HCT116 (cell line): Measurements from ENCODE around the gene LPIN1. TPM values are rescaled to one million over a fixed set of nuclear protein-coding genes. Genes with fewer than 3 reads are reported as not detected.
"Not testable (repeated sequence)": the region's sequence is repeated elsewhere in the genome, so short reads cannot be mapped to it uniquely, and the experiment has no call there.

Experiments used
- ATAC-seq: fragments of 200-7000 bp; cut with Tn5 transposase; 2 replicates; pipeline ENCODE4 v1.9.1; 2020; ENCODE audit warnings: mild to moderate bottlenecking, moderate library complexity
- BruUV-seq: library from RNA; stranded (reverse); fragments of 400-500 nt; replicated peaks from 2 replicates; lab custom pipeline; 2021; lab: Mats Ljungman, UMichigan
- CTCF ChIA-PET: fragments of 300-600 bp; sonication (Branson Sonifier 250); formaldehyde crosslinking; loops from one replicate; lab custom pipeline; 2021; ENCODE audit warnings: antibody characterized with exemption; lab: Charles Lee
- POLR2A ChIA-PET: fragments of 300-600, 350-600 bp; sonication (Branson Sonifier 250); formaldehyde crosslinking; loops from one replicate; lab custom pipeline; 2021; ENCODE audit warnings: antibody characterized with exemption; lab: Charles Lee
- RAD21 ChIA-PET, 2 experiments: fragments of 300-600 bp; sonication (Branson Sonifier 250); formaldehyde crosslinking; loops; one replicate each; lab custom pipeline; 2023; ENCODE audit warnings: low total read pairs in 2 of 2; ENCODE audit not compliant: uncharacterized antibody in 2 of 2, unreplicated experiment in 2 of 2, low non-redundant PET in 1 of 2; lab: Charles Lee
- DNase-seq: peaks from one replicate; pipeline ENCODE4 v3.0.0-alpha.2; 2010; ENCODE audit warnings: low read depth, low spot score
- H2AFZ ChIP-seq: fragments of 200-600 bp; shearing (Covaris generic), sonication (generic); 2 replicates; pipeline ENCODE4 v1.6.1; 2017; ENCODE audit warnings: low read depth, mixed run types, mixed read lengths, antibody characterized with exemption, low read length; ENCODE audit not compliant: poor library complexity, severe bottlenecking
- H3K27ac ChIP-seq: 2 replicates; pipeline ENCODE4 v1.5.1; 2012; ENCODE audit warnings: low read depth, low read length
- H3K27me3 ChIP-seq: fragments of 200-600 bp; sonication (generic); 2 replicates; pipeline ENCODE4 v1.6.1; 2016; ENCODE audit warnings: mixed run types, low read length, mixed read lengths; ENCODE audit not compliant: insufficient read depth
- H3K36me3 ChIP-seq, 2 experiments: fragments of 200-500 bp in 1 of 2; fragments of 200-600 bp in 1 of 2; sonication (Bioruptor generic) in 1 of 2; sonication (generic) in 1 of 2; 2 replicates each; pipeline versions ENCODE4 v1.5.1 to v1.6.1; 2014 to 2016; ENCODE audit warnings: low read length in 2 of 2, inconsistent platforms in 1 of 2, mixed read lengths in 1 of 2, mixed run types in 1 of 2; ENCODE audit not compliant: insufficient read depth in 2 of 2, control insufficient read depth in 1 of 2
- H3K4me1 ChIP-seq, 2 experiments: fragments of 200-600 bp in 1 of 2; sonication (generic) in 1 of 2; 2 replicates each; pipeline versions ENCODE4 v1.5.1 to v1.6.1; 2012 to 2017; ENCODE audit warnings: low read length in 2 of 2, inconsistent platforms in 1 of 2, mild to moderate bottlenecking in 1 of 2, mixed read lengths in 1 of 2, mixed run types in 1 of 2, moderate library complexity in 1 of 2; ENCODE audit not compliant: insufficient read depth in 2 of 2, control insufficient read depth in 1 of 2
- H3K4me2 ChIP-seq: fragments of 200-600 bp; sonication (generic); 2 replicates; pipeline ENCODE4 v1.6.1; 2017; ENCODE audit warnings: mixed run types, low read length, mixed read lengths
- H3K4me3 ChIP-seq, 2 experiments: fragments of 200-600 bp in 1 of 2; sonication (generic) in 1 of 2; replicated peaks in 1 of 2; 2 replicates each; pipeline ENCODE4 v1.5.1; 2011 to 2016; ENCODE audit warnings: low read length in 2 of 2, control low read depth in 1 of 2, low read depth in 1 of 2, mild to moderate bottlenecking in 1 of 2, mixed read lengths in 1 of 2, mixed run types in 1 of 2
- H3K79me2 ChIP-seq: fragments of 200-600 bp; sonication (generic); 2 replicates; pipeline ENCODE4 v1.6.1; 2017; ENCODE audit warnings: mild to moderate bottlenecking, mixed run types, low read length, moderate library complexity, mixed read lengths; ENCODE audit not compliant: insufficient read depth
- H3K9ac ChIP-seq: fragments of 200-600 bp; sonication (generic); 2 replicates; pipeline ENCODE4 v1.6.1; 2016; ENCODE audit warnings: low read length, mixed read lengths
- H3K9me2 ChIP-seq: fragments of 200-600 bp; sonication (generic), shearing (Covaris generic); 2 replicates; pipeline ENCODE4 v1.6.1; 2017; ENCODE audit warnings: mixed run types, mild to moderate bottlenecking, moderate library complexity; ENCODE audit not compliant: insufficient read depth
- H3K9me3 ChIP-seq, 2 experiments: fragments of 200-500 bp in 1 of 2; fragments of 200-600 bp in 1 of 2; sonication (Bioruptor generic) in 1 of 2; sonication (generic) in 1 of 2; 2 replicates each; pipeline ENCODE4 v1.6.1; 2014 to 2017; ENCODE audit warnings: low read length in 2 of 2, mixed read lengths in 2 of 2, inconsistent platforms in 1 of 2, low read depth in 1 of 2, mild to moderate bottlenecking in 1 of 2, mixed run types in 1 of 2, moderate library complexity in 1 of 2; ENCODE audit not compliant: control insufficient read depth in 1 of 2, insufficient read depth in 1 of 2
- H4K20me1 ChIP-seq: fragments of 200-600 bp; sonication (generic), shearing (Covaris generic); 2 replicates; pipeline ENCODE4 v1.6.1; 2017; ENCODE audit warnings: mixed run types, mild to moderate bottlenecking, moderate library complexity; ENCODE audit not compliant: insufficient read depth
- ELF1 ChIP-seq: IDR thresholded peaks from 2 replicates; pipeline ENCODE4 v1.6.1; 2012; ENCODE audit warnings: low read depth, borderline replicate concordance
- MAX ChIP-seq: IDR thresholded peaks from 2 replicates; pipeline ENCODE4 v1.6.1; 2012
- POLR2AphosphoS5 ChIP-seq: IDR thresholded peaks from 2 replicates; pipeline ENCODE4 v1.6.1; 2011; ENCODE audit warnings: mild to moderate bottlenecking, low read depth, low read length, moderate library complexity
- SIN3A ChIP-seq: IDR thresholded peaks from 2 replicates; pipeline ENCODE4 v1.6.1; 2012; ENCODE audit warnings: low read depth
- ZFX ChIP-seq: fragments of 450-650 bp; IDR thresholded peaks from 2 replicates; pipeline ENCODE4 v1.6.1; 2017
- intact Hi-C: fragments of 100-400 bp; cut with micrococcal nuclease; formaldehyde crosslinking; loops from 2 replicates; pipeline ENCODE4 v1.10.0; 2022
- total RNA-seq: library from RNA; stranded (reverse); gene quantifications from one replicate; pipeline ENCODE4 v1.2.1, GENCODE V29; 2021; ENCODE audit not compliant: unreplicated experiment

The LPIN1 gene
- total RNA-seq, 1 experiment from 2014 or later: 16.7 TPM

- Histone ChIP-seq H3K4me3 (no peak overlapping the region), H3K9me3 (no peaks in the 10 kb centered on the region), H3K27ac (no peak overlapping the region), H3K4me1 (no peaks in the 10 kb centered on the region), H2AFZ (no peak overlapping the region), H3K79me2 (no peaks in the 10 kb centered on the region), H3K27me3 (no peaks in the 10 kb centered on the region)
- RAD21 ChIA-PET: no interaction called here
- no peak for DNase-seq
- TF ChIP-seq POLR2AphosphoS5 (no peak), SIN3A (no peak), MAX (no peak), ZFX (no peak), ELF1 (no peak)
- TF ChIP-seq, all 23 proteins: peak for 0
- BruUV-seq: no TSS peak
- Histone ChIP-seq H3K9ac (no peak overlapping the region), H3K36me3 (peaks cover 0 to 3% of the 10 kb centered on the region in 2 experiments; a peak in 2 of 4 replicates), H4K20me1 (no peaks in the 10 kb centered on the region), H3K4me2 (no peak overlapping the region), H3K9me2 (no peaks in the 10 kb centered on the region)
- ChIA-PET CTCF (no interaction called here), POLR2A (no interaction called here)
- intact Hi-C loops: no loop called here
- no peak for ATAC-seq
Observed at GRCh38 chr2:11812466-11813248, 66.2 kb downstream of the LPIN1 start.

GRCh38 chr2:11813345-11813744 is 66.9 kb downstream of the LPIN1 start:
- POLR2A ChIA-PET, CTCF ChIA-PET: not testable (repeated sequence)

More at GRCh38 chr2:11813345-11813744, 66.9 kb downstream of the LPIN1 start:
- H3K36me3 ChIP-seq, H3K79me2 ChIP-seq, intact Hi-C loops, H3K4me2 ChIP-seq, DNase-seq, H3K4me3 ChIP-seq, H3K4me1 ChIP-seq, H3K27me3 ChIP-seq, BruUV-seq, H3K27ac ChIP-seq, H3K9ac ChIP-seq, H3K9me3 ChIP-seq, ATAC-seq, H2AFZ ChIP-seq, H3K9me2 ChIP-seq, RAD21 ChIA-PET, H4K20me1 ChIP-seq: not testable (repeated sequence)
